HFFc6 (cell line): ENCODE results near the gene TNK1. TPM values are rescaled to one million over a fixed set of nuclear protein-coding genes. Genes with fewer than 3 reads are reported as not detected.

Experiments
- DNase-seq: peaks from one replicate; pipeline ENCODE4 v3.0.0-alpha.2; 2018
- H3K27ac Mint-ChIP-seq: 2 replicates; pipeline ENCODE4 v1.8.0; 2020; ENCODE audit warnings: mild to moderate bottlenecking, mixed read lengths
- H3K27me3 Mint-ChIP-seq: 2 replicates; pipeline ENCODE4 v1.8.0; 2021; ENCODE audit warnings: mild to moderate bottlenecking, moderate library complexity, mixed read lengths; ENCODE audit not compliant: insufficient read depth
- H3K36me3 Mint-ChIP-seq: 2 replicates; pipeline ENCODE4 v1.8.0; 2021; ENCODE audit warnings: low read depth, mixed read lengths
- H3K4me1 Mint-ChIP-seq: 2 replicates; pipeline ENCODE4 v1.8.0; 2020; ENCODE audit warnings: low read depth, mixed read lengths
- H3K4me3 Mint-ChIP-seq: 2 replicates; pipeline ENCODE4 v1.8.0; 2020; ENCODE audit warnings: mild to moderate bottlenecking, moderate library complexity, mixed read lengths
- H3K9me3 Mint-ChIP-seq: 2 replicates; pipeline ENCODE4 v1.8.0; 2020; ENCODE audit warnings: mild to moderate bottlenecking, mixed read lengths
- CTCF ChIP-seq: fragments of 200-600 bp; sonication (generic); IDR thresholded peaks from 2 replicates; pipeline ENCODE4 v1.5.0; 2021; ENCODE audit warnings: antibody characterized with exemption, mild to moderate bottlenecking
- total RNA-seq, 6 experiments: library from RNA; stranded (reverse); fragmentation: NEBNext Ultra II Directional; extraction: Animal tissue kit (Norgen Biotek cat#: 25700); gene quantifications; 2 replicates in 1 of 6; 3 replicates in 5 of 6; pipeline ENCODE4 v1.2.3, GENCODE V29; 2021

TNK1 gene
- total RNA-seq, 6 experiments from 2014 or later: 0.20 to 0.41 (median 0.26) TPM

- Mint-ChIP-seq H3K4me3 (no peak overlapping the region), H3K27me3 (peaks cover 27% of the 10 kb centered on the region), H3K36me3 (no peaks in the 10 kb centered on the region), H3K9me3 (no peaks in the 10 kb centered on the region), H3K4me1 (no peaks in the 10 kb centered on the region), H3K27ac (no peak overlapping the region)
- TF ChIP-seq CTCF: no peak
- no peak for DNase-seq
Observed at GRCh38 chr17:7370853-7371252, 10.0 kb upstream of the TNK1 start.

GRCh38 chr17:7374353-7374752 lies 6.5 kb upstream of the TNK1 start:
- H3K27me3 Mint-ChIP-seq: peaks cover 16% of the 10 kb centered on the region
- H3K4me3 Mint-ChIP-seq: no peak overlapping the region
- TF ChIP-seq CTCF: no peak
- H3K27ac Mint-ChIP-seq: no peak overlapping the region
- no peak for DNase-seq
- H3K4me1 Mint-ChIP-seq: no peaks in the 10 kb centered on the region
- H3K36me3 Mint-ChIP-seq: peaks cover 5% of the 10 kb centered on the region
- H3K9me3 Mint-ChIP-seq: peaks cover 5% of the 10 kb centered on the region

GRCh38 chr17:7379134-7379533 lies 1.8 kb upstream of the TNK1 start:
- no peak overlapping the region for H3K27ac Mint-ChIP-seq
- peaks cover 6% of the 10 kb centered on the region for H3K4me1 Mint-ChIP-seq
- H3K36me3 Mint-ChIP-seq: peaks cover 11% of the 10 kb centered on the region
- H3K27me3 Mint-ChIP-seq: peaks cover 19% of the 10 kb centered on the region
- H3K9me3 Mint-ChIP-seq: peaks cover 11% of the 10 kb centered on the region
- no peak for TF ChIP-seq CTCF
- DNase-seq: no peak
- no peak overlapping the region for H3K4me3 Mint-ChIP-seq

GRCh38 chr17:7380321-7380720 lies 568 bp upstream of the TNK1 start:
- peak; percentile 18 for DNase-seq
- peaks cover 19% of the 10 kb centered on the region for H3K27me3 Mint-ChIP-seq
- H3K4me3 Mint-ChIP-seq: peak overlapping the region; percentile 67
- TF ChIP-seq CTCF: no peak
- H3K4me1 Mint-ChIP-seq: peaks cover 6% of the 10 kb centered on the region
- no peak overlapping the region; the same call in 1 of the 2 replicates for H3K27ac Mint-ChIP-seq
- H3K36me3 Mint-ChIP-seq: peaks cover 11% of the 10 kb centered on the region
- H3K9me3 Mint-ChIP-seq: peaks cover 11% of the 10 kb centered on the region

GRCh38 chr17:7382901-7383300 lies 2.0 kb downstream of the TNK1 start:
- Mint-ChIP-seq H3K36me3 (peaks cover 11% of the 10 kb centered on the region), H3K4me1 (peaks cover 6% of the 10 kb centered on the region), H3K27ac (no peak overlapping the region), H3K9me3 (peaks cover 11% of the 10 kb centered on the region), H3K4me3 (no peak overlapping the region), H3K27me3 (peaks cover 19% of the 10 kb centered on the region)
- TF ChIP-seq CTCF: no peak
- no peak for DNase-seq

GRCh38 chr17:7383371-7383741 lies 2.5 kb downstream of the TNK1 start:
- Mint-ChIP-seq H3K9me3 (peaks cover 11% of the 10 kb centered on the region), H3K4me3 (no peak overlapping the region), H3K27me3 (peaks cover 18% of the 10 kb centered on the region), H3K27ac (no peak overlapping the region), H3K36me3 (peaks cover 11% of the 10 kb centered on the region), H3K4me1 (peaks cover 6% of the 10 kb centered on the region)
- no peak for TF ChIP-seq CTCF
- no peak for DNase-seq
